Measurements from ENCODE around the gene SSBP3.

DNA sequence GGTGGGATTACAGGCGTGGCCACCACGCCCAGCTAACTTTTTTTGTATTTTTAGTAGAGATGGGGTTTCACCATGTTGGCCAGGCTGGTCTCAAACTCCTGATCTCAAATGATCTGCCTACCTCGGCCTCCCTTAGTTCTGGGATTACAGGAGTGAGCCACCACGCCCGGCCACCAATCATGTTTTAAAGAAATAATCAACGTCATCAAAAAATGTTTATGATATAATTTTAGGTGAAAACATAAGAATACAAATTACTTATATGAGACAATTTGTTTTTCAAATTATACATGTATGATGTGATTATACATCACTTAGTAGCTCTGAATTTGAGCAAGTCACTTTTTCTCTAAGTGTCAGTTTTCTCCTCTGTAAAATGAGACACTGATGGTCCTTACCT lies 31.6 kb upstream of the SSBP3 start:
- TF ChIP-seq POLR2AphosphoS5 (IDR thresholded peaks at IDR 0.05; ENCODE audit: low read depth), result no peak
- TF ChIP-seq, protein P1, sequence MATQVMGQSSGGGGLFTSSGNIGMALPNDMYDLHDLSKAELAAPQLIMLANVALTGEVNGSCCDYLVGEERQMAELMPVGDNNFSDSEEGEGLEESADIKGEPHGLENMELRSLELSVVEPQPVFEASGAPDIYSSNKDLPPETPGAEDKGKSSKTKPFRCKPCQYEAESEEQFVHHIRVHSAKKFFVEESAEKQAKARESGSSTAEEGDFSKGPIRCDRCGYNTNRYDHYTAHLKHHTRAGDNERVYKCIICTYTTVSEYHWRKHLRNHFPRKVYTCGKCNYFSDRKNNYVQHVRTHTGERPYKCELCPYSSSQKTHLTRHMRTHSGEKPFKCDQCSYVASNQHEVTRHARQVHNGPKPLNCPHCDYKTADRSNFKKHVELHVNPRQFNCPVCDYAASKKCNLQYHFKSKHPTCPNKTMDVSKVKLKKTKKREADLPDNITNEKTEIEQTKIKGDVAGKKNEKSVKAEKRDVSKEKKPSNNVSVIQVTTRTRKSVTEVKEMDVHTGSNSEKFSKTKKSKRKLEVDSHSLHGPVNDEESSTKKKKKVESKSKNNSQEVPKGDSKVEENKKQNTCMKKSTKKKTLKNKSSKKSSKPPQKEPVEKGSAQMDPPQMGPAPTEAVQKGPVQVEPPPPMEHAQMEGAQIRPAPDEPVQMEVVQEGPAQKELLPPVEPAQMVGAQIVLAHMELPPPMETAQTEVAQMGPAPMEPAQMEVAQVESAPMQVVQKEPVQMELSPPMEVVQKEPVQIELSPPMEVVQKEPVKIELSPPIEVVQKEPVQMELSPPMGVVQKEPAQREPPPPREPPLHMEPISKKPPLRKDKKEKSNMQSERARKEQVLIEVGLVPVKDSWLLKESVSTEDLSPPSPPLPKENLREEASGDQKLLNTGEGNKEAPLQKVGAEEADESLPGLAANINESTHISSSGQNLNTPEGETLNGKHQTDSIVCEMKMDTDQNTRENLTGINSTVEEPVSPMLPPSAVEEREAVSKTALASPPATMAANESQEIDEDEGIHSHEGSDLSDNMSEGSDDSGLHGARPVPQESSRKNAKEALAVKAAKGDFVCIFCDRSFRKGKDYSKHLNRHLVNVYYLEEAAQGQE (IDR thresholded peaks at IDR 0.05; ENCODE audit: insufficient replicate concordance, low read depth), result no peak
- TF ChIP-seq, protein P2, sequence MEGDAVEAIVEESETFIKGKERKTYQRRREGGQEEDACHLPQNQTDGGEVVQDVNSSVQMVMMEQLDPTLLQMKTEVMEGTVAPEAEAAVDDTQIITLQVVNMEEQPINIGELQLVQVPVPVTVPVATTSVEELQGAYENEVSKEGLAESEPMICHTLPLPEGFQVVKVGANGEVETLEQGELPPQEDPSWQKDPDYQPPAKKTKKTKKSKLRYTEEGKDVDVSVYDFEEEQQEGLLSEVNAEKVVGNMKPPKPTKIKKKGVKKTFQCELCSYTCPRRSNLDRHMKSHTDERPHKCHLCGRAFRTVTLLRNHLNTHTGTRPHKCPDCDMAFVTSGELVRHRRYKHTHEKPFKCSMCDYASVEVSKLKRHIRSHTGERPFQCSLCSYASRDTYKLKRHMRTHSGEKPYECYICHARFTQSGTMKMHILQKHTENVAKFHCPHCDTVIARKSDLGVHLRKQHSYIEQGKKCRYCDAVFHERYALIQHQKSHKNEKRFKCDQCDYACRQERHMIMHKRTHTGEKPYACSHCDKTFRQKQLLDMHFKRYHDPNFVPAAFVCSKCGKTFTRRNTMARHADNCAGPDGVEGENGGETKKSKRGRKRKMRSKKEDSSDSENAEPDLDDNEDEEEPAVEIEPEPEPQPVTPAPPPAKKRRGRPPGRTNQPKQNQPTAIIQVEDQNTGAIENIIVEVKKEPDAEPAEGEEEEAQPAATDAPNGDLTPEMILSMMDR (IDR thresholded peaks at IDR 0.05; ENCODE audit: insufficient read depth, low read length), result no peak

Measured in HL-60 (cell line).